KMS-11 (cell line): ENCODE data around the gene SMPDL3A.

ENCODE experiments used
- H2AFZ ChIP-seq: fragments of 200-600 bp; sonication (generic); 2 replicates; pipeline ENCODE4 v1.6.1; 2016; ENCODE audit warnings: antibody characterized with exemption, mixed run types, low read depth
- H3K27ac ChIP-seq: fragments of 200-600 bp; sonication (generic); 2 replicates; pipeline ENCODE4 v1.6.1; 2016; ENCODE audit warnings: mild to moderate bottlenecking, mixed run types
- H3K27me3 ChIP-seq: fragments of 200-600 bp; sonication (generic); 2 replicates; pipeline ENCODE4 v1.6.1; 2017; ENCODE audit warnings: mild to moderate bottlenecking, low read depth, mixed run types, moderate library complexity; ENCODE audit not compliant: insufficient read depth
- H3K36me3 ChIP-seq: fragments of 200-600 bp; sonication (generic); 2 replicates; pipeline ENCODE4 v1.6.1; 2017; ENCODE audit warnings: mild to moderate bottlenecking, mixed run types; ENCODE audit not compliant: insufficient read depth
- H3K4me1 ChIP-seq: fragments of 200-600 bp; sonication (generic); 2 replicates; pipeline ENCODE4 v1.6.1; 2016; ENCODE audit warnings: mild to moderate bottlenecking, low read depth, mixed run types; ENCODE audit not compliant: poor library complexity, severe bottlenecking
- H3K4me2 ChIP-seq: fragments of 200-600 bp; sonication (generic); 2 replicates; pipeline ENCODE4 v1.7.0; 2016; ENCODE audit warnings: mild to moderate bottlenecking, mixed run types
- H3K4me3 ChIP-seq: fragments of 200-600 bp; sonication (generic); IDR thresholded peaks from 2 replicates; pipeline ENCODE4 v1.6.1; 2017; ENCODE audit warnings: low read depth, low read length, mixed read lengths; ENCODE audit not compliant: insufficient read depth
- H3K79me2 ChIP-seq: fragments of 200-600 bp; sonication (generic); 2 replicates; pipeline ENCODE4 v1.6.1; 2016; ENCODE audit warnings: low read depth, mixed run types; ENCODE audit not compliant: insufficient read depth
- H3K9ac ChIP-seq: fragments of 200-600 bp; sonication (generic); 2 replicates; pipeline ENCODE4 v1.6.1; 2016; ENCODE audit warnings: mild to moderate bottlenecking, mixed run types
- H4K20me1 ChIP-seq: fragments of 200-600 bp; sonication (generic); 2 replicates; pipeline ENCODE4 v1.6.1; 2016; ENCODE audit warnings: mild to moderate bottlenecking, mixed run types; ENCODE audit not compliant: insufficient read depth
- CTCF ChIP-seq: fragments of 200-600 bp; sonication (generic); conservative IDR thresholded peaks from 2 replicates; pipeline ENCODE4 v1.6.1; 2017; ENCODE audit warnings: low read depth, mild to moderate bottlenecking, antibody characterized with exemption, low read length, moderate library complexity, mixed read lengths

Gene SMPDL3A

GRCh38 chr6:122788663-122789181, 336 bp upstream of the SMPDL3A start:
- peak overlapping the region; percentile 85 for H2AFZ ChIP-seq
- no peak for TF ChIP-seq CTCF
- no peaks in the 10 kb centered on the region for H3K36me3 ChIP-seq
- H3K4me3 ChIP-seq: no peak overlapping the region
- H3K27ac ChIP-seq: peak overlapping the region; percentile 83
- peak overlapping the region; percentile 91 for H3K4me2 ChIP-seq
- H4K20me1 ChIP-seq: no peaks in the 10 kb centered on the region
- peak overlapping the region; percentile 69 for H3K9ac ChIP-seq
- H3K79me2 ChIP-seq: peaks cover 18% of the 10 kb centered on the region; the same call in 1 of the 2 replicates
- H3K4me1 ChIP-seq: peaks cover 33% of the 10 kb centered on the region
- no peaks in the 10 kb centered on the region for H3K27me3 ChIP-seq

DNA sequence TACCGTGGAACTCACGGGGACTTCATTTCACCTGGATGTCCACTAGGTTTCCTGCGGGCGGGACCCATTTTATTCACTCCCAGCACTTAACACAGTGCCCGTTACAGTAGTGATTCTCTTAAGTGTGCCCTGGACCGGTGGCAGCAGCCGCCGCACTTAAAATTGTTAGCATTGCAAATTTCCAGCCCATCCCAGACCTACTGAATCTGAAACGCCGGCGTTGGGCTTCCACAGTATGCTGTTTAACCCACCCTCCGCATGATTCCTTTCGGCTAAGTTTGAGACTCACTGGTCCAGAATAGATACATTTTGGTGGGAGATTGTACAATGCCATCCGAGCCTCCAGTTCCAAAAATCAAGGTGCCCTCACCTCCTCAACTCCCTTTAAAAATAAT, 967 bp downstream of the SMPDL3A start:
- Histone ChIP-seq H4K20me1 (no peaks in the 10 kb centered on the region), H3K9ac (peak overlapping the region; percentile 69), H3K4me3 (no peak overlapping the region), H2AFZ (peak overlapping the region; percentile 85), H3K36me3 (no peaks in the 10 kb centered on the region), H3K27me3 (no peaks in the 10 kb centered on the region), H3K79me2 (peaks cover 19% of the 10 kb centered on the region; the same call in 1 of the 2 replicates), H3K4me2 (peak overlapping the region; percentile 91), H3K4me1 (peaks cover 33% of the 10 kb centered on the region), H3K27ac (peak overlapping the region; percentile 83)
- TF ChIP-seq CTCF: no peak

GRCh38 chr6:122790423-122791309, 1.6 kb downstream of the SMPDL3A start:
- Histone ChIP-seq H3K9ac (peak overlapping the region; percentile 69), H3K4me1 (peaks cover 33% of the 10 kb centered on the region), H3K27me3 (no peaks in the 10 kb centered on the region), H2AFZ (peak overlapping the region; percentile 85), H3K4me3 (no peak overlapping the region), H3K36me3 (no peaks in the 10 kb centered on the region), H3K27ac (peak overlapping the region; percentile 83), H3K79me2 (peaks cover 19% of the 10 kb centered on the region; the same call in 1 of the 2 replicates), H3K4me2 (peak overlapping the region; percentile 91), H4K20me1 (no peaks in the 10 kb centered on the region)
- no peak for TF ChIP-seq CTCF

- no peaks in the 10 kb centered on the region for H4K20me1 ChIP-seq
- H3K9ac ChIP-seq: peak overlapping the region; percentile 69
- no peak overlapping the region for H3K4me3 ChIP-seq
- H3K27me3 ChIP-seq: no peaks in the 10 kb centered on the region
- H3K36me3 ChIP-seq: no peaks in the 10 kb centered on the region
- peak overlapping the region; percentile 85 for H2AFZ ChIP-seq
- H3K27ac ChIP-seq: peak overlapping the region; percentile 83
- peaks cover 33% of the 10 kb centered on the region for H3K4me1 ChIP-seq
- TF ChIP-seq CTCF: no peak
- peaks cover 19% of the 10 kb centered on the region; the same call in 1 of the 2 replicates for H3K79me2 ChIP-seq
- H3K4me2 ChIP-seq: peak overlapping the region; percentile 91
Observed at GRCh38 chr6:122791310-122791679, 2.2 kb downstream of the SMPDL3A start.
